CMK (cell line): ENCODE data around the gene INPP5F.
A peak's percentile ranks its signal among the peaks of the same experiment; 100 is the strongest.
"Not testable (repeated sequence)": the region's sequence is repeated elsewhere in the genome, so short reads cannot be mapped to it uniquely, and the experiment has no call there.

Experiments used
- DNase-seq: peaks from one replicate; pipeline ENCODE4 v3.0.0-alpha.2; 2010; ENCODE audit warnings: low read depth

The INPP5F gene

GRCh38 chr10:119705434-119705831 is 20.4 kb upstream of the INPP5F start:
- no peak for DNase-seq

DNA sequence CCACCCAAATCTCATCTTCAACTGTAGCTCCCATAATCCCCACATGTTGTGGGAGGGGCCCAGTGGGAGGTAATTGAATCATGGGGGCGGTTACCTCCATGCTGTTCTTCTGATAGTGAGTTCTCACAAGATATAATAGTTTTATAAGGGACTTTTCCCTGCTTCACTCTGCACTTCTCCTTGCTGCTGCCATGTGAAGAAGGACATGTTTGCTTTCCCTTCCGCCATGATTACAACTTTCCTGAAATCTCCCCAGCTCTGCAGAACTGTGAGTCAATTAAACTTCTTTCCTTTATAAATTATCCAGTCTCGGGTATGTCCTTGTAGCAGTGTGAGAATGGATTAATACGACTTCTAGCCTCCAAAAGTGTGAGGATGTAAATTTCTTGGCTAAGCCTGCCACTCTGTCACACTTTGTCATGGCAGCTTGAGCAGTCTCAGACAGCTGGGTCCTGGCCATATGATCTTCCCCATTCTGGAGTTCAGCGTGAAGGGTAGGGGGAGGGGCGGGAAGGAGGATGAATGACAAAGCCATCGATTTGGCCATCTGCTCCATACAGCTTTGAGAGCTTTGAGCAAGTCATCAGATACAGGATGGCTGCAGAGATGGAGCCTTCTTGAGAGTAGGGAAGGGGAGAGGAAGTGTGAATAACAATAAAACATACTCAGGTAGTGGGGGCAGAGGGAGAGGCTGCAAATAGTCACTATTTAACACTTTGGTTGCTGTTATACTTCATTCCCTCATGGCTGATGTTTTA is 19.1 kb upstream of the INPP5F start:
- no peak for DNase-seq

- not testable (repeated sequence) for DNase-seq
Measured at GRCh38 chr10:119707331-119707730, 18.5 kb upstream of the INPP5F start.

DNA sequence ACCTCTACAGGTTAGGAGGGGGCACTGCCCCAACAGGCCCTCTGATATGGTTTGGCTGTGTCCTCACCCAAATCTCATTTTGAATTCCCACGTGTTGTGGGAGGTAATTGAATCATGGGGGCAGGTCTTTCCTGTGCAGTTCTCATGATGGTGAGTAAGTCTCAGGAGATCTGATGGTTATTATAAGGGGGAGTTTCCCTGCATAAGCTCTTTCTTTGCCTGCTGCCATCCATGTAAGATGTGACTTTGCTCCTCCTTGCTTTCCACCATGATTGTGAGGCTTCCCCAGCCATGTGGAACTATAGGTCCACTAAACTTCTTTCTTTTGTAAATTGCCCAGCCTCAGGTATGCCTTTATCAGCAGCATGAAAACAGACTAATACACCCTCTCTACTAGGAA is 14.9 kb upstream of the INPP5F start:
- not testable (repeated sequence) for DNase-seq

GRCh38 chr10:119713744-119714483 is 11.9 kb upstream of the INPP5F start:
- no peak for DNase-seq

DNA sequence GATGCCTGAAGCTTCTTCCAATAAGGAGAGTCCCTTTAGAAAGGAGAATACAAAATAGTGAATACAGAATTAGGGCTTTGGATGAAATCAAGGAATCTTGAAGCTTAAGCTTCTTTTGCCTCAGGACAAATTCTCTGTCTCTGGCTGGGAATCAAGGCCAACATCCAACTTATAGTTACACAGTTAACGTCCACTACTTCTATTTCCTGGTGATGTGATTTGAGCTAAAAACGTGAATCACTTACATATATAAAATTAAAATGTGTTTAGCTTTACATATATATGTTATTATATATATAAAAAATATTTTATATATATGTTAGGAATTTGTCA is 11.4 kb upstream of the INPP5F start:
- DNase-seq, result no peak

DNA sequence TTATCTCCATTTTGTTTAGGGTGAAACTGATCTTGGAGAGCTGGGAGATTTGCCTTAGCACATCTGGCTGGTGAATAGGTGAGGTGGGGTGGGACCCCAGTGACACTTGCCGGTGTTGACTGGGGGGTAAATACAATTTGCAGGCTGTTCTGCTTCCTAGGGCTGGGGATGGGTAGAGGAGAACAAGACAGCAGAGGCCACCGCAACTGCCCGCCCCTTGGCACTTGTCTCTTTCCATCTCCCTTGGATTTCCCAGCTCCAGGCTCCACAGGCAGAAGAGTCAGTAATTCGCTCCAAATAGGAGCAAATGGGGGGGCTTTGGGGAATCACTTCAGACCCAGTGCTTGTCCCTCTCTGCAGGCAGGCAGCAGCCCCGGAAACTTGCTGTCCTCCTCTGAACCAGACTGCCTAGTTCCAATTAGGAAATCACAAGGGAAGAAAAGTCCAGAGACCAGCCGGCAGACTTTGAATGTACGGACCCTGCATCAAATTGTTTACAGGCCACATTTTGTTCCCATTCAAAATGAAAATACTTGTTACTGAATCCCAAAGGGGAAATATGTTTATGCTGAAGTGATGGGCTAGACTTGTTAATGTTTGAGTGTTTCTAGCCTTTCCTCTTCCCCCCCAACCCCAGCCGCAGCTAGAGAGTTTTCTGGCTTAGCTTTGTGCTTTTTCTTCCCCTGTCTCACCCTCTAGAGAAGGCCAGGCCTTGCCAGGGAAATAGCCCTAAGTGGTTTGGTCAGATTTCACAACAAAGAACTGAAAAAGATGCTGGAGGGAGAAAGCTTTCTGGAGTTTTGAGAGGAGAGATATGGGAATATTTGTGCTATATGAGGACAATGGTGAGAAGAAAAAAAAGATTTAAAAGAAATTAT is 10.0 kb upstream of the INPP5F start:
- DNase-seq, result no peak

- no peak for DNase-seq
Measured at GRCh38 chr10:119723161-119723560, 2.7 kb upstream of the INPP5F start.

DNA sequence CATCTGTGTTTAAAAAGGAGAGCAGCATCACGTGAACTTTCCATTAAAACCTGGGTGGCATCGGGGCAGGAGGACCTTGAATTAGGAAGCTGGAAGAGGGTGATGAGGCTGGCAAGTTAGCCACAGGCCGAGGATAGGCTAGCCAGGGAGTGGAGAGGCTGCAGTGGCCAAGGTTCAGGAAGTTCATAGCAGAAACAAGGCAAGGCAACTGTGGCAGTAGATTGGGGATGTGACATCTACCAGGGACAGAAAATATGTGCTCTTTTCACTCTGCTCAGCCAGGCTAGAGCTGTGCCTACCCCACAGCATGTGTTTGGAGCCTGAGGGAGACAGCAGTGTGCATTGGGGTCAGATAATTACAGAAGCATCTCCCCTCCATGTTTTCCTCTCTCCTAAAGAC is 2.2 kb upstream of the INPP5F start:
- DNase-seq, result no peak

DNA sequence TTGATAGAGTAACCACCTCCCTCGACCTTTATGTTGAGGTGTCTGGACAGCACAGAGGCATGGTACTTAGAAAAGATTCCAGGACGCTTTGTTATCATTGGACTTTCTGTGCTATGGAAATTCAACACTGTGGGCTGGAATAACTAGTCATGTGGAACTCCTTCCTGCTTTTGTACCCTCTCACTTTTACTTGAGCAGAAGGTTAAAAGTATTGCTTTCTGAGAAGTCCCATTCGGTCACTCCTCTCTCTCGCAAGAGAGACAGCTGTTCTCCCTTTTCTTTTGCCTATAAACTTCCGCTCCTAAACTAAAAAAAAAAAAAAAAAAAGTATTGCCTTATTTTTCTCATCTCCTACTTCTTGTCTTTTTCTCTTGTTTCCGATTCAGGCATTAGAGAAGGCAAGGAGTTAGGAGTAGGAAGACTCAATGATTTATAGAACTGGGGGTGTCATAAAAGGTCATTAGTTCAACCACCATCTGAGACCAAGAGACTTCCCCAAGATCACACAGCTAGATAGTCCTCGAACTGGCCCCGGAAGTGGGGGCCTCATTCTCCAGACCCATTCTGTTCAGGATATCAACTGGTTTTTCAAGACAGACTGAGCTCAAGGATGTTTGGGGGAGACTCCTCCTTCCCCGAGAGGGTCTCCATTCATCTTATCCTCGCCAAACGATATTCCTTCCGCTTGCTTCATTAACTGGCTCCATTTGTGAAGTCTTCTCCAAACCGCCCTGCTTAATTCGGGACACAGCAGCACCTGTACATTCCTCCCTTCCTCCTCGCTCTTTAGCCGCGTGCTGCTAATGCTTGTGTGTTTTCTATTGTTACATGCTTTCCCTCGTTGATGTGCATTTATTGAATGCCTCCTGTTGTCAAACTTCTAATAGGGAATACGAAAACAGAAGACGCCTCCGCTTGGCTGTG is 995 bp upstream of the INPP5F start:
- peak; percentile 32 for DNase-seq

DNA sequence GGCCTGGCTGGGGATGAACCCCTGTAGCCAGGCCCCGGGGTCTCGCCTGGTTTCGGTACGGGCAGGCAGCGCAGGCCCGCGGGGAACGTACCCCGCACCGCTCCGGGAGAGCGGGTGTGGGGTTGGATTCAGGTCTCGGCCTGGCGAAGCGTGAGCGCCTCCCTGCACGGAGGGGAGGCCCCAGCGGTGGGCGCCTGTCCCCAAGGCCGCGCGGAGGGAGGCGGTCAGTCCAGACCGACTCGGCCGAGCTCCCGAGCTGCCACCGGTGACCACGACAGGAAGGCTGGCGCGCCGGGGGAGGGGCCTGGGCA is 378 bp upstream of the INPP5F start:
- DNase-seq, result no peak

GRCh38 chr10:119726676-119727261 is 919 bp downstream of the INPP5F start:
- no peak for DNase-seq

DNA sequence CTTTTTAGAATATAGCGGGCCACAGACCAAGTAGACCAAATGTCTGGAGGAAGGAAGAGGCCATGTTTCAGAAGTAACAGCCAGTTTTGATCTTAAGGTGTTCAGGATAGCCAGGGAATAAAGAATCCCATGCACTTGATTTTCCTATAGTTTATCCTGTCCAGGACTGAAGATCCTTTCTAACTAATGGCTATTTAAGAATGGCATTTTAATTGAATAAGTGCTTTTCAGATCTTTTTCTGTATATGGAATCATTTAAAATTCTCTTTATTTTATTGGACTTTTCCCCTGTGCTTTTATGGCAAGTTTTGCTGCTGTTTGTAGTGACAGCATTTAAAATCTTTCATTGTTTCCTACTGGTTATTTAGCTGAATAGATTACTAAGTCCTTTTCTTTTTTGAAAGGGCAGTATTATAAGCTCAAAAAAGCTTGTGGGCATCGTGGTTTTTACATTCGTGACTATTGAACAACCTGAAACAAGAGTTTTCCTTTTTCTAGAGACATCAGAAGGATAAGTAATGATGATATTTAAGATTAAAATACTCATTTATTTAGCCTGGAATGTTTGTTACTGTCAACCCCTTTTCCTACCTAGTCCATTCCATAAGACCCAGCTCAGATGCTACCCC is 2.4 kb downstream of the INPP5F start:
- DNase-seq, result no peak

- no peak for DNase-seq
Measured at GRCh38 chr10:119734396-119735332, 8.8 kb downstream of the INPP5F start.

GRCh38 chr10:119735451-119735850 is 9.6 kb downstream of the INPP5F start:
- no peak for DNase-seq

GRCh38 chr10:119736220-119736619 is 10.4 kb downstream of the INPP5F start:
- no peak for DNase-seq

- no peak for DNase-seq
Measured at GRCh38 chr10:119737039-119737663, 11.3 kb downstream of the INPP5F start.

- no peak for DNase-seq
Measured at GRCh38 chr10:119737823-119738222, 12.0 kb downstream of the INPP5F start.

DNA sequence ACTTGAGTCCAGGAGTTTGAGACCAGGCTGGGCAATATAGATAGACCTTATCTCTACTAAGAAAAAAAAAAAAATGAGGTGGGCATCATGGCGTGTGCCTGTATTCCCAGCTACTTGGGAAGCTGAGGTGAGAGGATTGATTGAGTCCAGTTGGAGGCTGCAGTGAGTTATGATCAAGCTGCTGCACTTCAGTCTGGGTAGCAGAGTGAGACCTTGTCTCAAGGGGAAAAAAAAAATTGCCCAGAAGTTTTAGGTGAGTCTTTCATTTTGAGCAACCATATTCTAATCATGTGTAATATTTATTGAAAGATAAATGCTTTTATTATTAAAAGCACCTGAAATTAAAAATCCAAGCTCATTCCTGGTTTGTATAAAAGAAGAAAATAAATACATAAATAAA is 13.1 kb downstream of the INPP5F start:
- DNase-seq, result no peak
